HG03575 (cell line): ENCODE data around the gene AGRN.
"Not testable (repeated sequence)": the region's sequence is repeated elsewhere in the genome, so short reads cannot be mapped to it uniquely, and the experiment has no call there.

ENCODE experiments used
- ATAC-seq: cut with Tn5 transposase; IDR thresholded peaks from one replicate; pipeline ENCODE4 v1.9.1; 2021; ENCODE audit not compliant: unreplicated experiment, insufficient number of reproducible peaks, low FRiP score; ENCODE audit errors: extremely low read depth

The AGRN gene

GRCh38 chr1:1020000-1020404 lies at the start of gene AGRN:
AGRN (plus strand) TSS chr1:1020120; CDS start chr1:1020173, 53 bp downstream.
- no peak for ATAC-seq

- ATAC-seq, result no peak
Measured at GRCh38 chr1:970242-970972, 49.5 kb upstream of the AGRN start.

- ATAC-seq, result no peak
Measured at GRCh38 chr1:970973-971730, 48.8 kb upstream of the AGRN start.

DNA sequence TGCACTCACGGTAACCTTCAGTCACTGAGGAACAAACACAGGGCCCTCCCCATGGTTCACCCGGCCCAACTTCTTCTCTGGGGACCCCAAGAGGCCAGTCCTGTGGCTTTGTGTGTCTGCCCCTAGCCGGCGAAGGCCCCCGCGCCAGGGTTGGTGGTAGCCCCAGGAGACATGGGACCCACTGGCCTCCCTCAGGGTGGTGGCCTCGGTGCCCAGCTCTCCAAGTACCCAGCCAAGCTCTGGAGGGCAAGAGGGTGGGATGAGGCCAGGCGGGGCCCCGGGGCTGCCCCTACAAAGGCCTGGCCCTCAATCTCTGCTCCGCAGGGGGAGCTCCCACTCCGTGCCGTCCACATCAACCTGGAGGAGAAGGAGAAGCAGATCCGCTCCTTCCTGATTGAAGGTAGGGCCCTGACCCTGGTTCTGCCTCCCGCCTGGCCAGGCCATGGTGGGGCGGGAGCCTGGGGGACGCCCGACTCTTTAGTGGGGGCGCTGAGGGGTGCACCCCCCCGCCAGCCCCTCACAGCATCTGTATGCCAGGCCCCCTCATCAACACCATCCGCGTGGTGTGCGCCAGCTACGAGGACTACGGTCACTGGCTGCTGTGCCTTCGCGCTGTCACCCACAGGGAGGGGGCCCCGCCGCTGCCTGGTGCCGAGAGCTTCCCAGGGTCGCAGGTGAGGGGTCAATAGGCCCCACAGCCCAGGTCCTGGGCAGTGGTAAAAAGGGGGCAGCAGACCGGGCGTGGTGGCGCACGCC lies 48.0 kb upstream of the AGRN start:
- ATAC-seq, result no peak

DNA sequence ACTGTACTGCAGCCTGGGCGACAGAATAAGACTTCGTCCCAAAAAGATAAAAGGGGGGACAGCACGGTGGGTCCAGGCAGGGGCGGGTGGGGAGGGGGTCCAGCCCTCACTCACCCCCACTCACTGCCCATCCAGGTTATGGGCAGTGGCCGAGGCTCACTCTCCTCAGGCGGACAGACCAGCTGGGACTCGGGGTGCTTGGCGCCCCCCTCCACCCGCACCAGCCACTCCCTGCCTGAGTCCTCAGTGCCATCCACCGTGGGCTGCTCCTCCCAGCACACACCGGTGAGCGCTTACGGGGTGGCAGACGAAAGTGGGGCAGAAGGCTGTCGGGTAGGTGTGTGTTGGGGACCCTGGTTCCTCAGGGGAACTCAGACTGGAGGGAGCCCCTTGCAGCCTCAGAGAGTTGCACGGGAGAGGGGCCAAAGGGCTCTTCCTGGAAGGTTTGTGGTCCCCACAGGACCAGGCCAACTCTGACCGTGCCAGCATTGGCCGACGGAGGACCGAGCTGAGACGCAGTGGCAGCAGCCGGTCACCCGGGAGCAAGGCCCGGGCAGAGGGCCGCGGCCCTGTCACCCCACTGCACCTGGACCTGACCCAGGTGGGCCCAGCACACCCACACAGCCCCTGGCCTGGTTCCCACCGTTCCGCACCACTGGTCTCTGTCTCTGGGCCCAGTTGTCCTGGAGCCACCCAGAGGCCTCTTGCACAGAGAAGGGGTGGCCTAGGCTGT lies 47.0 kb upstream of the AGRN start:
- ATAC-seq, result no peak

GRCh38 chr1:973459-974292 lies 46.2 kb upstream of the AGRN start:
- ATAC-seq, result no peak

- ATAC-seq, result no peak
Measured at GRCh38 chr1:974293-974640, 45.7 kb upstream of the AGRN start.

DNA sequence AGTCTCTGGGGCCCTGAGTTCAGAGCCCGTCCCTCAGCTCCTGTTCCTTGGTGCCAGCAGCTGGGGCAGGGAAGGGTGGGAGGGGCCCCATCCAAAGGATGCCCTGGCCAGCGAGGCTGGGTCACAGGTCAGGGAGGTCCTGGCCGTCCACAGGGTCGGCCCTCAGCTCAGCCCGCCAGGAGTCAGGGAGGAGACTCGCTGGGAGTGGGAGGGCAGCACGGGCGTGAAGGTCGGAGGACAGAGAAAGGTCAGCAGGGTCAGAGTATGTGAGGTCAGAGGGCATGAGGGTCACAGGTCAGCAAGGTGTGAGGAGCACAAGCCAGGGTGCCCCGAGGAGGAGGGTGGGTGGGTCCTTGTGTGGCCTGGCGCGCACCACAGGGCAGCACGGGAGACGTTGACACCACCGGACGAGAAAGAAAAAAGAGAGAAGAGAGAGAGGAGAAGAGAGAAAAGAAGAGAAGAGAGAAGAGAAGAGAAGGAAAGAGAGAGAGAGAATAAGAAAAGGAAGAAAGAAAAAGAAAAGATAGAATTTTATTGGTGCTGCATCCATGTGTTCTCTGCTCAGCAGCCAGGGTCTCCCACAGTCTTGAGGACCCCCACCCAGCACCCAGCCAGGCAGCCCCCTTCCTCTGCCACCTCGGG lies 45.1 kb upstream of the AGRN start:
- ATAC-seq, result no peak

DNA sequence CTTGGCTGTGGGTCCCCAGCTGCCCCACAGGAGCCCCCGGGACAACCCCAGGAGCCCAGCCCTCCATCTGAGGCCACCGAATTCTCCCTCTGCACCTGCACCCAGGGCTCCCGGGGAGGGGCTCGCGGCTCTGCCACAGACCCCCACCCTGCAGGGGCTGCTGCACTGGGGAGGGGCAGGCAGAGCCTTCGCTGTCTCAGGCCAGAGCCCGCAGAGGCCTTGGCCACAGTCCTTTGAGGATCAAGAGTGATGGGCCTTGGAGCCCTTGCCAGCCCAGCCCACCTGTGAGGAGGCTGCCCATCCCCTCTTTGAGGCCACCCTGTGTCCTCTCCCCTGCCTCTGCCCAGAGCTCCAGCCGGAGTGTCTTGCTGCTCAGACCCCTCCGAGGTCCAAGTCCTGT lies 44.6 kb upstream of the AGRN start:
- ATAC-seq, result no peak

GRCh38 chr1:975896-976683 lies 43.8 kb upstream of the AGRN start:
- ATAC-seq, result no peak

GRCh38 chr1:976791-977190 lies 43.1 kb upstream of the AGRN start:
- ATAC-seq, result not testable (repeated sequence)

DNA sequence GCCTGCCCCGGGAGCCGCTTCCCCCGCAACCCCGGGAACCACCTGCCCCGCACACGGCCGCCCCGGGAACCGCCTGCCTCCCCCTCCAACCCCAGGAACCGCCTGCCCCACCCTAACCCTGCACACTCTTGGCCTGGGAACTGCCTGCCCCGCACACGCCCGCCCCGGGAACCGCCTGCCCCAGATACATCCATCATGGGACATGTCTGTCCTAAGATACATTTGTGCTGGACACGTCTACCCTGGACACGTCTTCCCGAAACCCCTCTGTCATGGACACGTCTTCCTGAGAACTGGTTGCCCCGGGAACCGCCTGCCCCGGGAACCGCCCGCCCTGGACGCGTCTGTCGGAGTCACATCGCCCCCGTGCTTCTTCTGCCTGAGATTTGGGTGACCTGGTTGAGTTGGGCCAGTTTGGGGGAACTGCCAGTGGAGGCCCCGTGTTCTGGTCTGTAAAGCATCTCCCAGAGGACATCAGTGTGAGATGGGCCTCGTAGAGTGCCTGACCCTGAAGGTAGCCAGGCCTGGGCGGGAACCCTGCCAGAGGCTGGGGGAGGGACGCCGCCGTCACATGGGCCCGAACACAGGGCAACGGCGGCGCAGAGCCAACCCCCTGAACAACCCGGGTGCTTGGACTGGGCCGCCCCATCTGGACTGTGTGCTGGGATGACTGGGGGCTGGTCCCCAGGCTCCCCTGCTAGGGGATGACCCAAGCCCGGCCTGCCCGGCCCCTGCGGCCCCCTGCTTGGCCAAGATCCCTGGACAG lies 41.7 kb upstream of the AGRN start:
- no peak for ATAC-seq

DNA sequence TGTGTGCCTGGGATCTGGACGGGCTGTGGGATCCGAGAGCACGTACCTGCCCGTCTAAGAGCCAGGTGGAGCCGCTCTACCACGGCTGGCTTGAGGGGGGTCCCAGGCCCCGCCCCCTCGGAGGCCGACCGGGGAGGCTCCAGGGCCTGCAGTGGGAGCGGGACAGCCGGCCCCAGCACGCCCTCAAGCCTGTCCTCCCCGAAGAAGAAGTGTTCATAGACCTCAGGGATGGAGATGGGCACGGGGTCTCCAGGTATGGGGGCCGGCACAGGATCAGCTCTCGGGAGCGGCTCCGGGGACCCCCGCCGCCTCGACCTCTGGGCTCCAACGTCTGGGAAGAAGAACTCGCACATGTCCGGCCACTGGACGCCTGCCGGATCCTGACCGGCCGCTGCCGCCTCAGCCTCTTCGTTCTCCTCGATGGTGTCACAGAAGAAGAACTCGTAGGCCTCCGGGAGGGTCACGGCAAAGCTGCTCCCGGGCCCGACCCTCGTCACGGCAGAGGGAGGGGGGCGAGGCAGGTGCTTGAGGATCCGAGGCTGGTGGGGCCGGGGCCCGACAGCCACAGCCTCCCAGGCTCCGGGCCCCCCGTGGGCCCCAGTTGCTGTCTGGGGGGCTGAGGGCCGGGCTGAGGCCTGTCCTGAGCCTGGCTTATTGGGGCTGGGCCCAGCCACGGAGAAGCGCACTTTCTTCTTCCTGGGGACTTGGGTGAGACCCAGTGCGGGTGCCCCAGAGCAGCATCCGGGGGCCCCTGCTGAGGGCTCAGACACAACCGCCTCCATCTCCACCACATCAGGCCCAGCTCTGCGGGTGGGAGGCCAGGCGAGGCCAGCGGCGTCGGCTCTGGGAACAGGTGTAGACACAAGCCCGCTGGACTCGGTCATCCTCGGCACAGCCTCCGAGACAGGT lies 40.8 kb upstream of the AGRN start:
- no peak for ATAC-seq

DNA sequence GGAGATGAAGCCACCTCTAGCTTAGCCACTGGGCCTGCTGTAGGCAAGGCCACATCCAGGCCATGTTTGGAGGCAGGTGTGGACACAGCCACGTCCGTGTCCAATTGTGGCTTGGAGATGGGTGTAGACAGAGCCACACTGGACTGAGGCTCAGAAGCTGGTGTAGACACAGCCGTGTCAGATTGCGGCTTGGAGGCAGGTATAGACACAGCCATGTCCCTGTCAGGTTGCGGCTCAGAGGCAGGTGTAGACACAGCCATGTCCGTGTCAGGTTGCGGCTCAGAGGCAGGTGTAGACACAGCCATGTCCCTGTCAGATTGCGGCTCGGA lies 40.2 kb upstream of the AGRN start:
- ATAC-seq, result no peak

- no peak for ATAC-seq
Measured at GRCh38 chr1:980137-980571, 39.8 kb upstream of the AGRN start.
